Measurements from ENCODE around the gene GRN. TPM values are rescaled to one million over a fixed set of nuclear protein-coding genes. Genes with fewer than 3 reads are reported as not detected.
A peak's percentile ranks its signal among the peaks of the same experiment; 100 is the strongest.

The GRN gene
- total and polyA plus RNA-seq, 2 of the 13 experiments (the other 11 are each of a cell fraction or from before 2014, with no cell fraction given), result 86.6 to 143 TPM

GRCh38 chr17:44326861-44327444 lies 18.1 kb upstream of the GRN start (continued):
- TF ChIP-seq SALL1 (CRISPR knock-in tag; IDR thresholded peaks at IDR 0.05) (peak; percentile 91), MBNL3 (CRISPR knock-in tag; conservative IDR thresholded peaks at IDR 0.05) (no peak), SP2 (CRISPR knock-in tag; IDR thresholded peaks at IDR 0.05) (peak; percentile 57; the same call in 1 of the 2 replicates)

GRCh38 chr17:44327715-44328449 lies 17.2 kb upstream of the GRN start:
- CTCF ChIA-PET (ENCODE audit: low intra/inter-chr PET ratio, low total read pairs), result no interaction called here
- Histone ChIP-seq H4K20me1 (ENCODE audit: insufficient read depth, low read length) (no peaks in the 10 kb centered on the region), H3K9ac (ENCODE audit: insufficient read depth, low read depth, low read length) (no peak overlapping the region), H3K27me3 (ENCODE audit: control insufficient read depth in 1 of 2, insufficient read depth in 2 of 2, low read length in 2 of 2) (peaks cover 0 to 5% of the 10 kb centered on the region in 2 experiments; a peak in 2 of 5 replicates), H3K9me3 (ENCODE audit: low read length) (no peaks in the 10 kb centered on the region), H3K79me2 (ENCODE audit: insufficient read depth, low read length) (peaks cover 12% of the 10 kb centered on the region), H3K36me3 (replicated peaks in 1 of 2; ENCODE audit: control insufficient read depth in 1 of 2, insufficient read depth in 2 of 2, low read length in 2 of 2) (no peaks in the 10 kb centered on the region), H2AFZ (ENCODE audit: low read length) (no peak overlapping the region), H3K27ac (ENCODE audit: extremely low read length, insufficient read depth, low read length) (peak overlapping the region; percentile 27), H3K4me2 (ENCODE audit: low read depth, low read length) (peak overlapping the region; percentile 73), H3K4me3 (replicated peaks in 1 of 3; ENCODE audit: insufficient read depth in 1 of 3, low read depth in 2 of 3, low read length in 3 of 3) (peak overlapping the region in 1 of 3 experiments; percentile 57; a peak in 1 of 6 replicates), H3K4me1 (ENCODE audit: insufficient read depth, low read length) (peaks cover 60% of the 10 kb centered on the region)
- in situ Hi-C loops (cut with HindIII; ENCODE audit: extremely low pct_ligation_motif_present, low pct_unique_long_range_greater_than_20kb), result loop anchor here (5.0 kb wide), 1 partner anchor 106 kb away; no protein-coding TSS in a partner anchor
- FAIRE-seq, result no peak
- no TSS peak for BruUV-seq (replicated peaks)
- 58% methylated on average over 7 of the region's 7 CpGs for WGBS (ENCODE audit: low lambda C conversion rate)
- no peak for DNase-seq (ENCODE audit: low spot score)
- POLR2A ChIA-PET, result interaction anchor here (0.8 to 1.3 kb wide), 4 partner anchors 10 to 110 kb away, joined by 3 to 10 read pairs (median 6); partner anchors contain the start of gene UBTF
- intact Hi-C loops (cut with micrococcal nuclease; ENCODE audit: unreplicated experiment), result loop anchor here (2.0 to 10.0 kb wide), 3 partner anchors 17 to 126 kb away; partner anchors contain the start of gene GRN
- ATAC-seq, result no peak
- no peak for TF ChIP-seq NCOA5 (CRISPR knock-in tag; IDR thresholded peaks at IDR 0.05)
- TF ChIP-seq NR2F6 (IDR thresholded peaks at IDR 0.05), result no peak
- no peak for TF ChIP-seq NR2F6 (CRISPR knock-in tag; IDR thresholded peaks at IDR 0.05)
- TF ChIP-seq, protein P1, sequence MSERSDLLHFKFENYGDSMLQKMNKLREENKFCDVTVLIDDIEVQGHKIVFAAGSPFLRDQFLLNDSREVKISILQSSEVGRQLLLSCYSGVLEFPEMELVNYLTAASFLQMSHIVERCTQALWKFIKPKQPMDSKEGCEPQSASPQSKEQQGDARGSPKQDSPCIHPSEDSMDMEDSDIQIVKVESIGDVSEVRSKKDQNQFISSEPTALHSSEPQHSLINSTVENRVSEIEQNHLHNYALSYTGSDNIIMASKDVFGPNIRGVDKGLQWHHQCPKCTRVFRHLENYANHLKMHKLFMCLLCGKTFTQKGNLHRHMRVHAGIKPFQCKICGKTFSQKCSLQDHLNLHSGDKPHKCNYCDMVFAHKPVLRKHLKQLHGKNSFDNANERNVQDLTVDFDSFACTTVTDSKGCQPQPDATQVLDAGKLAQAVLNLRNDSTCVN (CRISPR knock-in tag; IDR thresholded peaks at IDR 0.05; ENCODE audit: borderline replicate concordance), result no peak
- peak; percentile 65 for TF ChIP-seq ZNF629 (CRISPR knock-in tag; conservative IDR thresholded peaks at IDR 0.05)
- no peak for TF ChIP-seq TBX3 (IDR thresholded peaks at IDR 0.05; ENCODE audit: borderline replicate concordance)
- TF ChIP-seq GABPA (IDR thresholded peaks at IDR 0.05; ENCODE audit: low read depth, low read length), result 0 out of 2 replicates have a peak, but pooled peaks have one; percentile 2
- no peak for TF ChIP-seq GABPA (CRISPR knock-in tag; IDR thresholded peaks at IDR 0.05; ENCODE audit: low read depth)
- TF ChIP-seq TAF15 (IDR thresholded peaks at IDR 0.05; ENCODE audit: low read depth, low read length, poor library complexity, severe bottlenecking), result no peak
- TF ChIP-seq, protein P2, sequence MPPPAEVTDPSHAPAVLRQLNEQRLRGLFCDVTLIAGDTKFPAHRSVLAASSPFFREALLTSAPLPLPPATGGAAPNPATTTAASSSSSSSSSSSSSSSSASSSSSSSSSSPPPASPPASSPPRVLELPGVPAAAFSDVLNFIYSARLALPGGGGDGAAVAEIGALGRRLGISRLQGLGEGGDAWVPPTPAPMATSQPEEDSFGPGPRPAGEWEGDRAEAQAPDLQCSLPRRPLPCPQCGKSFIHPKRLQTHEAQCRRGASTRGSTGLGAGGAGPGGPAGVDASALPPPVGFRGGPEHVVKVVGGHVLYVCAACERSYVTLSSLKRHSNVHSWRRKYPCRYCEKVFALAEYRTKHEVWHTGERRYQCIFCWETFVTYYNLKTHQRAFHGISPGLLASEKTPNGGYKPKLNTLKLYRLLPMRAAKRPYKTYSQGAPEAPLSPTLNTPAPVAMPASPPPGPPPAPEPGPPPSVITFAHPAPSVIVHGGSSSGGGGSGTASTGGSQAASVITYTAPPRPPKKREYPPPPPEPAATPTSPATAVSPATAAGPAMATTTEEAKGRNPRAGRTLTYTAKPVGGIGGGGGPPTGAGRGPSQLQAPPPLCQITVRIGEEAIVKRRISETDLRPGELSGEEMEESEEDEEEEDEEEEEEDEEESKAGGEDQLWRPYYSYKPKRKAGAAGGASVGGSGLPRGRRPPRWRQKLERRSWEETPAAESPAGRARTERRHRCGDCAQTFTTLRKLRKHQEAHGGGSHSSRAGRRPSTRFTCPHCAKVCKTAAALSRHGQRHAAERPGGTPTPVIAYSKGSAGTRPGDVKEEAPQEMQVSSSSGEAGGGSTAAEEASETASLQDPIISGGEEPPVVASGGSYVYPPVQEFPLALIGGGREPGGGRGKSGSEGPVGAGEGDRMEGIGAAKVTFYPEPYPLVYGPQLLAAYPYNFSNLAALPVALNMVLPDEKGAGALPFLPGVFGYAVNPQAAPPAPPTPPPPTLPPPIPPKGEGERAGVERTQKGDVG (CRISPR knock-in tag; IDR thresholded peaks at IDR 0.05; ENCODE audit: borderline replicate concordance), result no peak
- no peak for TF ChIP-seq MZF1 (CRISPR knock-in tag; IDR thresholded peaks at IDR 0.05; ENCODE audit: borderline replicate concordance)
- TF ChIP-seq KAT7 (CRISPR knock-in tag; IDR thresholded peaks at IDR 0.05; ENCODE audit: borderline replicate concordance), result no peak
- no peak for TF ChIP-seq ERF (CRISPR knock-in tag; IDR thresholded peaks at IDR 0.05)
- TF ChIP-seq NFRKB (IDR thresholded peaks at IDR 0.05), result no peak
